HG03342 (cell line): ENCODE measurements around the gene OR51A7.
"Not testable (repeated sequence)": the region's sequence is repeated elsewhere in the genome, so short reads cannot be mapped to it uniquely, and the experiment has no call there.

Experiments
- ATAC-seq: cut with Tn5 transposase; IDR thresholded peaks from one replicate; pipeline ENCODE4 v1.9.1; 2021; ENCODE audit warnings: mild to moderate bottlenecking, moderate library complexity; ENCODE audit not compliant: unreplicated experiment

The OR51A7 gene

DNA sequence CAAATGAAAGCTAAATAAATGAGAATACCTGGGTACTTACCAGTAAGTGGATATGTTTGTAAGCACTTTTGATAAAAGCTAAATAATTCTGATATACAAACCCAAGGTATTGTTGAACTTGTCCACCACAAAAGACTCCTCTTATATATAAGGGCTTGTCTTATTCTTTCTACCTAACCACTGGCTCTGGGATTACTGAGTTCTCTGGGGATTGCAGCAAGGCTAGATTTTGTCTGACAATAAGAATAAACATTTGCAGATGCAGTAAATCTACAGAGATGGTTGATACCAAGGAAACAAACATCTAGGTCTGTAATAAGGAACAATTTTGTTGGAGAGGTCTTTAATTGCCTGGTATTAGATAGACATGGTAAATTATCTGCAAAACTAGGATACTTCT, 43.9 kb downstream of the OR51A7 start, which contains the start of gene OR51A4:
Gene OR51A4, minus strand, starts transcription at position 101 of the 400 bp plus-strand sequence. CDS start 505 bp downstream, outside the sequence.
- ATAC-seq = no peak

GRCh38 chr11:4955613-4956012, 52.0 kb downstream of the OR51A7 start, which contains the start of gene OR51A2:
OR51A2 (minus strand) TSS chr11:4955713; CDS start chr11:4955713, 0 bp downstream.
- not testable (repeated sequence) for ATAC-seq

DNA sequence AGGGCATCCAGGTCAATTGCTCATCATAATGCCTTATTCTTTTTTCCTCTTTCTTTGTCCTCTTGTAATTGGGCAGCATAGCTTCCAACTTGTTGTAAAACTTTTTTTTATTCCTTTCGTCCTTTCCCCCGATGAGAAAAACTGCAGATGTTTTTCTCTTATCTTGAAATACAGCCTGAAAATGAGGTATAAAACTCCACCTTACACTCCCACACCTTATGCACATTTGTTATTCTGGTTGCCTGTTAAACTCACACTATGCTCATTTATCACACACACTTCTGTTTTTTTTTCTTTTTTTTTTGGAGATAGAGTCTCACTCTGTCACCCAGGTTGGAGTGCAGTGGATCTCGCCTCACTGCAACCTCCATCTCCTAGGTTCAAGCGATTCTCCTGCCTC, 53.8 kb downstream of the OR51A7 start:
- ATAC-seq = no peak
